HCT116 (cell line): ENCODE results near the gene ZFP3. TPM values are rescaled to one million over a fixed set of nuclear protein-coding genes. Genes with fewer than 3 reads are reported as not detected.
"Not testable (repeated sequence)": the region's sequence is repeated elsewhere in the genome, so short reads cannot be mapped to it uniquely, and the experiment has no call there.

ENCODE experiments used
- ATAC-seq: fragments of 200-7000 bp; cut with Tn5 transposase; 2 replicates; pipeline ENCODE4 v1.9.1; 2020; ENCODE audit warnings: mild to moderate bottlenecking, moderate library complexity
- BruUV-seq: library from RNA; stranded (reverse); fragments of 400-500 nt; replicated peaks from 2 replicates; lab custom pipeline; 2021; lab: Mats Ljungman, UMichigan
- CTCF ChIA-PET: fragments of 300-600 bp; sonication (Branson Sonifier 250); formaldehyde crosslinking; loops from one replicate; lab custom pipeline; 2021; ENCODE audit warnings: antibody characterized with exemption; lab: Charles Lee
- POLR2A ChIA-PET: fragments of 300-600, 350-600 bp; sonication (Branson Sonifier 250); formaldehyde crosslinking; loops from one replicate; lab custom pipeline; 2021; ENCODE audit warnings: antibody characterized with exemption; lab: Charles Lee
- RAD21 ChIA-PET, 2 experiments: fragments of 300-600 bp; sonication (Branson Sonifier 250); formaldehyde crosslinking; loops; one replicate each; lab custom pipeline; 2023; ENCODE audit warnings: low total read pairs in 2 of 2; ENCODE audit not compliant: uncharacterized antibody in 2 of 2, unreplicated experiment in 2 of 2, low non-redundant PET in 1 of 2; lab: Charles Lee
- DNase-seq: peaks from one replicate; pipeline ENCODE4 v3.0.0-alpha.2; 2010; ENCODE audit warnings: low read depth, low spot score
- H2AFZ ChIP-seq: fragments of 200-600 bp; shearing (Covaris generic), sonication (generic); 2 replicates; pipeline ENCODE4 v1.6.1; 2017; ENCODE audit warnings: low read depth, mixed run types, mixed read lengths, antibody characterized with exemption, low read length; ENCODE audit not compliant: poor library complexity, severe bottlenecking
- H3K27ac ChIP-seq: 2 replicates; pipeline ENCODE4 v1.5.1; 2012; ENCODE audit warnings: low read depth, low read length
- H3K27me3 ChIP-seq: fragments of 200-600 bp; sonication (generic); 2 replicates; pipeline ENCODE4 v1.6.1; 2016; ENCODE audit warnings: mixed run types, low read length, mixed read lengths; ENCODE audit not compliant: insufficient read depth
- H3K36me3 ChIP-seq, 2 experiments: fragments of 200-500 bp in 1 of 2; fragments of 200-600 bp in 1 of 2; sonication (Bioruptor generic) in 1 of 2; sonication (generic) in 1 of 2; 2 replicates each; pipeline versions ENCODE4 v1.5.1 to v1.6.1; 2014 to 2016; ENCODE audit warnings: low read length in 2 of 2, inconsistent platforms in 1 of 2, mixed read lengths in 1 of 2, mixed run types in 1 of 2; ENCODE audit not compliant: insufficient read depth in 2 of 2, control insufficient read depth in 1 of 2
- H3K4me1 ChIP-seq, 2 experiments: fragments of 200-600 bp in 1 of 2; sonication (generic) in 1 of 2; 2 replicates each; pipeline versions ENCODE4 v1.5.1 to v1.6.1; 2012 to 2017; ENCODE audit warnings: low read length in 2 of 2, inconsistent platforms in 1 of 2, mild to moderate bottlenecking in 1 of 2, mixed read lengths in 1 of 2, mixed run types in 1 of 2, moderate library complexity in 1 of 2; ENCODE audit not compliant: insufficient read depth in 2 of 2, control insufficient read depth in 1 of 2
- H3K4me2 ChIP-seq: fragments of 200-600 bp; sonication (generic); 2 replicates; pipeline ENCODE4 v1.6.1; 2017; ENCODE audit warnings: mixed run types, low read length, mixed read lengths
- H3K4me3 ChIP-seq, 2 experiments: fragments of 200-600 bp in 1 of 2; sonication (generic) in 1 of 2; replicated peaks in 1 of 2; 2 replicates each; pipeline ENCODE4 v1.5.1; 2011 to 2016; ENCODE audit warnings: low read length in 2 of 2, control low read depth in 1 of 2, low read depth in 1 of 2, mild to moderate bottlenecking in 1 of 2, mixed read lengths in 1 of 2, mixed run types in 1 of 2
- H3K79me2 ChIP-seq: fragments of 200-600 bp; sonication (generic); 2 replicates; pipeline ENCODE4 v1.6.1; 2017; ENCODE audit warnings: mild to moderate bottlenecking, mixed run types, low read length, moderate library complexity, mixed read lengths; ENCODE audit not compliant: insufficient read depth
- H3K9ac ChIP-seq: fragments of 200-600 bp; sonication (generic); 2 replicates; pipeline ENCODE4 v1.6.1; 2016; ENCODE audit warnings: low read length, mixed read lengths
- H3K9me2 ChIP-seq: fragments of 200-600 bp; sonication (generic), shearing (Covaris generic); 2 replicates; pipeline ENCODE4 v1.6.1; 2017; ENCODE audit warnings: mixed run types, mild to moderate bottlenecking, moderate library complexity; ENCODE audit not compliant: insufficient read depth
- H3K9me3 ChIP-seq, 2 experiments: fragments of 200-500 bp in 1 of 2; fragments of 200-600 bp in 1 of 2; sonication (Bioruptor generic) in 1 of 2; sonication (generic) in 1 of 2; 2 replicates each; pipeline ENCODE4 v1.6.1; 2014 to 2017; ENCODE audit warnings: low read length in 2 of 2, mixed read lengths in 2 of 2, inconsistent platforms in 1 of 2, low read depth in 1 of 2, mild to moderate bottlenecking in 1 of 2, mixed run types in 1 of 2, moderate library complexity in 1 of 2; ENCODE audit not compliant: control insufficient read depth in 1 of 2, insufficient read depth in 1 of 2
- H4K20me1 ChIP-seq: fragments of 200-600 bp; sonication (generic), shearing (Covaris generic); 2 replicates; pipeline ENCODE4 v1.6.1; 2017; ENCODE audit warnings: mixed run types, mild to moderate bottlenecking, moderate library complexity; ENCODE audit not compliant: insufficient read depth
- RAD21 ChIP-seq: IDR thresholded peaks from 2 replicates; pipeline ENCODE4 v1.6.1; 2012; ENCODE audit warnings: low read depth, mild to moderate bottlenecking
- intact Hi-C: fragments of 100-400 bp; cut with micrococcal nuclease; formaldehyde crosslinking; loops from 2 replicates; pipeline ENCODE4 v1.10.0; 2022
- total RNA-seq: library from RNA; stranded (reverse); gene quantifications from one replicate; pipeline ENCODE4 v1.2.1, GENCODE V29; 2021; ENCODE audit not compliant: unreplicated experiment
- TF ChIP-seq, protein P1 (sequence below), 3 experiments: fragments of 200-600 bp in 1 of 3; sonication (generic) in 1 of 3; IDR thresholded peaks in 2 of 3; conservative IDR thresholded peaks in 1 of 3; 2 replicates each; pipeline ENCODE4 v1.5.1; 2012 to 2017; ENCODE audit warnings: low read depth in 2 of 3, low read length in 2 of 3, antibody characterized with exemption in 1 of 3, borderline replicate concordance in 1 of 3, control low read depth in 1 of 3, mild to moderate bottlenecking in 1 of 3, mixed read lengths in 1 of 3, mixed run types in 1 of 3, moderate library complexity in 1 of 3; ENCODE audit not compliant: insufficient read depth in 1 of 3

Gene ZFP3
- total RNA-seq, 1 experiment from 2014 or later, result 0.05 TPM

DNA sequence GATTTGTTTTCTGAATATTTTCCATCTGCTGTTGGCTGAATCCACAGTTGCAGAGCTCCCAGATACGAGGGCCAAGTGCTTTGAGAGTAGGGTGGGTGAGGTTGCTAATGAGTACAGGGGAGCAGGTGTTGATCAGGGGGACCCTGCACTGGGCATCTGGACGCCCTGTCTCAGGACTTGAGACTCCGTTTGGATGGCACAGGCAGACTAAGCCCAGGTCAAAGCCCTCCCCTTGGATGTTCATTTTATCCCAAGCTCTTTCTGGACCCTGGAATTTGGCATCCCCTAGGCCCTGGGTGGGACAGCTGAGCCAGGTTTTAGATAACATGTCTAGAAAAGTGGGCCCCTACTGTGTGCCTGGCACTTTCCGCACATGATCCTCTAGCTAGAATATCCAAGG is 49.6 kb downstream of the ZFP3 start:
- Histone ChIP-seq H3K9me3 (no peaks in the 10 kb centered on the region), H3K4me2 (no peak overlapping the region), H3K27ac (no peak overlapping the region), H3K9ac (no peak overlapping the region), H3K4me3 (no peak overlapping the region)
- POLR2A ChIA-PET, result no interaction called here
- intact Hi-C loops, result no loop called here
- no TSS peak for BruUV-seq
- DNase-seq, result no peak
- ATAC-seq, result no peak
- RAD21 ChIA-PET, result no interaction called here
- TF ChIP-seq RAD21, result no peak
- TF ChIP-seq, protein P1, sequence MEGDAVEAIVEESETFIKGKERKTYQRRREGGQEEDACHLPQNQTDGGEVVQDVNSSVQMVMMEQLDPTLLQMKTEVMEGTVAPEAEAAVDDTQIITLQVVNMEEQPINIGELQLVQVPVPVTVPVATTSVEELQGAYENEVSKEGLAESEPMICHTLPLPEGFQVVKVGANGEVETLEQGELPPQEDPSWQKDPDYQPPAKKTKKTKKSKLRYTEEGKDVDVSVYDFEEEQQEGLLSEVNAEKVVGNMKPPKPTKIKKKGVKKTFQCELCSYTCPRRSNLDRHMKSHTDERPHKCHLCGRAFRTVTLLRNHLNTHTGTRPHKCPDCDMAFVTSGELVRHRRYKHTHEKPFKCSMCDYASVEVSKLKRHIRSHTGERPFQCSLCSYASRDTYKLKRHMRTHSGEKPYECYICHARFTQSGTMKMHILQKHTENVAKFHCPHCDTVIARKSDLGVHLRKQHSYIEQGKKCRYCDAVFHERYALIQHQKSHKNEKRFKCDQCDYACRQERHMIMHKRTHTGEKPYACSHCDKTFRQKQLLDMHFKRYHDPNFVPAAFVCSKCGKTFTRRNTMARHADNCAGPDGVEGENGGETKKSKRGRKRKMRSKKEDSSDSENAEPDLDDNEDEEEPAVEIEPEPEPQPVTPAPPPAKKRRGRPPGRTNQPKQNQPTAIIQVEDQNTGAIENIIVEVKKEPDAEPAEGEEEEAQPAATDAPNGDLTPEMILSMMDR (IDR thresholded peaks at IDR 0.05 in 2 of 3, conservative IDR thresholded peaks at IDR 0.05 in 1 of 3; ENCODE audit: borderline replicate concordance in 1 of 3, insufficient read depth in 1 of 3, low read depth in 2 of 3, low read length in 2 of 3), result no peak
- TF ChIP-seq, all 23 proteins: peak for 0
- no peaks in the 10 kb centered on the region for H4K20me1 ChIP-seq
- no peak overlapping the region for H2AFZ ChIP-seq
- CTCF ChIA-PET, result no interaction called here
- no peaks in the 10 kb centered on the region for H3K9me2 ChIP-seq
- H3K27me3 ChIP-seq, result no peaks in the 10 kb centered on the region
- no peaks in the 10 kb centered on the region for H3K79me2 ChIP-seq
- no peaks in the 10 kb centered on the region for H3K36me3 ChIP-seq
- H3K4me1 ChIP-seq, result no peaks in the 10 kb centered on the region

DNA sequence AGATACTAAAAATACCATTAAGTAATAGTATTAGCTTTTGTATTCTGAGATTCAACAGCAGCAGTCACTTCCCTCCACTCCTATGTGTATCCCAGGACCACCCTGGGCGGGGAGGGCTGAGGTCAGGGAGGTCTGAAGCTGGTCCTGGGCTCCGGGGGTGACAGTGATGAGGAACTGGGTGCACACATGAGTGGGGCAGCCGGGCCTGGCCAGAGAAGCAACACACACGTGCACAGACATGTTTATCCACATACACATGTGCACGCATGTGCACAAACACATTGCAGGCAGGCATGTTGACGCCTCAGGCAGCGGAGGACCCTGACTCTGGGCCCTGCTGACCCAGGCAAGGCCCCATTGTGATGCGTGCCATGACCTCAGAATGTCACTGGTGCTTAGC is 50.1 kb downstream of the ZFP3 start:
- CTCF ChIA-PET, RAD21 ChIA-PET: not testable (repeated sequence)

More for the DNA sequence above, 50.1 kb downstream of the ZFP3 start:
- H3K9me2 ChIP-seq, H2AFZ ChIP-seq, ATAC-seq, intact Hi-C loops, H3K4me2 ChIP-seq, H3K9me3 ChIP-seq, H3K79me2 ChIP-seq, DNase-seq, H3K27me3 ChIP-seq, H3K36me3 ChIP-seq, H4K20me1 ChIP-seq, H3K4me1 ChIP-seq, H3K27ac ChIP-seq, H3K4me3 ChIP-seq, POLR2A ChIA-PET, BruUV-seq, H3K9ac ChIP-seq: not testable (repeated sequence)
